Forelimb muscle (tissue), 1 donor: ENCODE data around the gene THBS4. TPM values are rescaled to one million over a fixed set of nuclear protein-coding genes. Genes with fewer than 3 reads are reported as not detected.

Experiments
- DNase-seq: peaks from one replicate; pipeline ENCODE4 v3.0.0-alpha.2; 2013; ENCODE audit warnings: low read depth
- polyA plus RNA-seq: library from polyadenylated mRNA; unstranded; fragments of 120-200 nt; gene quantifications from one replicate; pipeline ENCODE4 v1.2.1, GENCODE V29; 2013; ENCODE audit not compliant: insufficient read length

The THBS4 gene
- polyA plus RNA-seq, 1 donor, result 198 TPM

GRCh38 chr5:80116465-80116864 lies 81.3 kb downstream of the THBS4 start:
- no peak for DNase-seq

- DNase-seq, result no peak
These were observed 82.3 kb downstream of the THBS4 start for GRCh38 chr5:80117446-80117845.

GRCh38 chr5:80119372-80119771 lies 84.2 kb downstream of the THBS4 start:
- no peak for DNase-seq

GRCh38 chr5:80122579-80122978 lies 87.4 kb downstream of the THBS4 start:
- DNase-seq, result no peak

- DNase-seq, result no peak
These were observed 89.2 kb downstream of the THBS4 start for GRCh38 chr5:80124121-80124918.

GRCh38 chr5:80125022-80125961 lies 90.1 kb downstream of the THBS4 start:
- DNase-seq, result no peak

GRCh38 chr5:80125962-80126480 lies 90.9 kb downstream of the THBS4 start:
- no peak for DNase-seq

- no peak for DNase-seq
These were observed 92.0 kb downstream of the THBS4 start for GRCh38 chr5:80127116-80127552.

- no peak for DNase-seq
These were observed 93.0 kb downstream of the THBS4 start for GRCh38 chr5:80128141-80128540.

GRCh38 chr5:80129146-80129545 lies 94.0 kb downstream of the THBS4 start:
- no peak for DNase-seq

Other genes with a start within 250 kb of the THBS4 start
- gene MTX3, start 44.1 kb upstream of the THBS4 start, polyA plus RNA-seq, result 11.9 TPM
- 19.1 TPM for gene SERINC5, start 220.7 kb downstream of the THBS4 start, polyA plus RNA-seq